Bone marrow (tissue), 2 donors: ENCODE data around the gene USP53.
"Not testable (repeated sequence)": the region's sequence is repeated elsewhere in the genome, so short reads cannot be mapped to it uniquely, and the experiment has no call there.

Source experiments
- DNase-seq, 2 donors: peaks; one replicate each; lab custom pipeline; 2025; lab: John Stamatoyannopoulos, UW

The USP53 gene

DNA sequence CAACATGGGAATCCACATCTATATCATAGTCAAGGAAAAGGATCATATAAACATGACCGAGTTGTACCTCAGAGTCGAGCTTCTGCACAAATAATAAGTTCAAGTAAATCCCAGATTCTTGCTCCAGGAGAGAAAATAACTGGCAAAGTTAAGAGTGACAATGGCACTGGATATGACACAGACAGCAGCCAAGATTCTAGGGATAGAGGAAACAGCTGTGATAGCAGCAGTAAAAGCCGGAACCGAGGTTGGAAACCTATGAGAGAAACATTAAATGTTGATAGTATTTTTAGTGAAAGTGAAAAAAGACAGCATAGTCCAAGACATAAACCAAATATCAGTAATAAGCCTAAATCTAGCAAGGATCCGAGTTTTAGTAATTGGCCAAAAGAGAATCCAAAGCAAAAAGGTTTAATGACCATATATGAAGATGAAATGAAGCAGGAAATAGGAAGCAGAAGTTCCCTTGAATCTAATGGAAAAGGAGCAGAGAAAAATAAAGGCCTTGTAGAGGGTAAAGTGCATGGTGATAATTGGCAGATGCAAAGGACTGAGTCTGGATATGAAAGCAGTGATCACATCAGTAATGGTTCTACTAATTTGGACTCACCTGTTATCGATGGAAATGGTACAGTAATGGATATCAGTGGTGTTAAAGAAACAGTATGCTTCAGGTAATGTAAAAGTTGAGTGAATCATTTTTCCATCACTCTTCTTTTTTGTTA lies 59.0 kb downstream of the USP53 start:
- no peak for DNase-seq

DNA sequence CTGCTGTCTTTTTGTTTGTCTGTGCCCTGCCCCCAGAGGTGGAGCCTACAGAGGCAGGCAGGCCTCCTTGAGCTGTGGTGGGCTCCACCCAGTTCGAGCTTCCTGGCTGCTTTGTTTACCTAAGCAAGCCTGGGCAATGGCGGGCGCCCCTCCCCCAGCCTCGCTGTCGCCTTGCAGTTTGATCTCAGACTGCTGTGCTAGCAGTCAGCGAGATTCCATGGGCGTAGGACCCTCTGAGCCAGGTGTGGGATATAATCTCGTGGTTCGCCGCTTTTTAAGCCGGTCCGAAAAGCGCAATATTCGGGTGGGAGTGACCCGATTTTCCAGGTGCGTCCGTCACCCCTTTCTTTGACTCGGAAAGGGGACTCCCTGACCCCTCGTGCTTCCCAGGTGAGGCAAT lies 67.0 kb downstream of the USP53 start:
- not testable (repeated sequence) for DNase-seq

DNA sequence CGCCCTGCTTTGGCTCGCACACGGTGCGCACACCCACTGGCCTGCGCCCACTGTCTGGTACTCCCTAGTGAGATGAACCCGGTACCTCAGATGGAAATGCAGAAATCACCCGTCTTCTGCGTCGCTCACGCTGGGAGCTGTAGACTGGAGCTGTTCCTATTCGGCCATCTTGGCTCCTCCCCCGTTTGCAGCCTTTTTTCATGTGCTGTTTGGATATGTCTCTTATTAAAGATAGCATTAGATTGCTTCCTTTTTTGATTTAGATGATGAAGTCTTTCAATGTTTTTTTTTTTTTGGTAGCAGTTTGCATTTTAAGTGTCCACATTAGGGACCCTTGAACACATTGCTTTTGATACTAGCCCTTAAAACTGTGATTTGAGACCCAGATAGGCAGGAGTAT lies 67.4 kb downstream of the USP53 start:
- DNase-seq, result not testable (repeated sequence)

DNA sequence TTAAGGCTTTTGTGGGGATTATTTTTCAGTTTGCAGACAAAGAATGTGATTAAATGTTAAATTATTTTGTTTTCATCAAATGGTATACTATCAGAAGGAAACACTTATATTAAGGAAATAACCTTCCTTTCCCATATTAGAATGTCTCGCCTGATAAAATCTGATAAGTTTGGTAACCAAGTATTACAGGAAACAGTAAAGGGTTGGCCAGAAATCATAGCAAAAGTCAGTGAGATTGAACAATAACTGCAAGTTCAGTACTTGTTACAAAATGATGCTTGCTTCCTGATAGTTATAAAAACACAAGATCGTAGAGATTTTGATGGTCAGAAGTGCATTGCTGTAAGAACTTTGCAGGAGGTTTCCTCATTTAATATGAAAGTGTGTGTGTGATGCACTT lies 68.9 kb downstream of the USP53 start:
- DNase-seq, result no peak

DNA sequence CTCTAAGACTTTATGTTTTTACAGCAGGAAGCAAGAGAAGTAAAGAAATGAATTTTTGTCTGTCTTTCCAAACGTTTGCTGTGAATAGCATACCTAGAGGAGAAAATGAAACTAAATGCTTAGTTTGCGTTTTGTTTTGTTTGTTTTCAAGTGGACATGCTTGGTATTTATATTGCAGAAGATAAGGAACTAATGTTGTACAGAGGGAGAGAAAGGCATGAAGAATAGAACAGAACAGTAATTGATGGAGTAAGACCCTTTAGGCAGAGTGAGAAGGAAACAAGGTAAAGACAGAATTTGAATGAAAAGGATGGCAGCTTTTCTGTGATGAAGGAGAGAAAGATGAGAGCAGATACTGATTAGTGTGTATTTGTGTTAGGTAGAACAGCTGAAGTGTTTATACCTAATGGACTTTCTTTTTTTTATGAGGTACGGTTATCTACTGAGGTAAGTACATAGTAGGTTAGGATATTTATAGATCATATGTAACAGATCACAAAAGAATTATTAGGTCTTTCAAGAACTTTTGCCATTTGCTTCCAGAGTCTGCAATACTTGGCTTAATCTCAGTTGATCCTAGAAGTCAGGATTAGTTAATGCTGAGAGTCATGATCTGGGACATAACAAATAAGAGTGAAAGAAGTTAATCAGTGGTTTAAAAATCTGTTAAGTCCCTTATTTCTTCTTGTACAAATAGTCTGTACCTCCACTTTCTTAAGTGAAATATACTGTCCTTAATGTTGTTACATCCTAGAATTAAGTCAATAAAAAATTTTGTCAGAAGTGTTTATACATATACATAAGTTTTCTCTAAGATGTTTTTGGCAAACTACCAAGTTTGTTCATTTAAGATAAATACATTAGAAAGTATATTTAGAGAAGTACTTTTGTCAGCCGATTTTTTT lies 72.6 kb downstream of the USP53 start:
- DNase-seq, result no peak

DNA sequence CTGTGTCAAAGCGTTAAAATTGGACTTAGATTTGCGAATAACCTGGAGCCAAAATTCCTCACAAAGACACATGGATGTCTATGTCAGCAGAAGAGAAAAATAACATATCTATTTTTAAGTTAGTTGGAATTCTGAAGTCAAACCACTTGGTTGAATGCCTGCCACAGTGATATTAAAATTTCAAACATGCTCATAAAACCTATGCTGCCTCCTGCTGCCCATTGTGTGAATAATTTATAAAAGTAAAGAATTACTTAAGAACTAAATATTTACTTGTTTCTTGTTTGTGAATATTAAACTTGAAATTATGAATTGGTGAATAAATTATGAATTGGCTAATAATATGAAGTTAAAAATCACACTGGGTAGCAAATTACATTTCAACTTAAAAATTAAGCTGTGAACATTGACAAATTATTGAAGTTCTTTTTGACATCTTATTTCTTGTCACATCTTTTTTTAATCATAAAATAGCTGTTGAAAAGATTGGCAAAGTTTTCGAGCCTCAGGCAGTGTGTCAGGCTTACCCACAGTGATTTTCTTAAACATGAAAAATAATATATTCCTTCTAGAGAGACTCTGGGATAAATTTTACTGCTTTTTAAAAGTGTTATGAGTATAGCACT lies 74.0 kb downstream of the USP53 start:
- DNase-seq, result no peak

DNA sequence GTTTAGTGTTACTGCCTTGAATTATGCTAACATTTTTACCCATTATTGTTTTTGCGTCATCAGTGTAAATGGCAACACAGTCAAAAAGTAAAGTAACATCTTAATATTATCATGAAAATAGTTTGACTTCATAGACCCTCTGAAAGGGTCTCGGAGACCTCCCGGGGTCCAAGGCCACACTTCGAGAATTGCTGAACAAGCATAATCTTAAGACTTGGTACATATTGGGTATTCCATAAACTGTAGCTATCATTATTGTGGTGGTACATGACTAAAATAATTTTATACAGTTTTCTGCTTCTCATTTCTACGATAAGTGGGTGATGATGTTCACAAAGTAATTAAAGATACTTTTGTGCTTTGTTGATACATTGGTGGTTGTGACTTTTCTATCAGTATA lies 76.8 kb downstream of the USP53 start:
- DNase-seq, result no peak

DNA sequence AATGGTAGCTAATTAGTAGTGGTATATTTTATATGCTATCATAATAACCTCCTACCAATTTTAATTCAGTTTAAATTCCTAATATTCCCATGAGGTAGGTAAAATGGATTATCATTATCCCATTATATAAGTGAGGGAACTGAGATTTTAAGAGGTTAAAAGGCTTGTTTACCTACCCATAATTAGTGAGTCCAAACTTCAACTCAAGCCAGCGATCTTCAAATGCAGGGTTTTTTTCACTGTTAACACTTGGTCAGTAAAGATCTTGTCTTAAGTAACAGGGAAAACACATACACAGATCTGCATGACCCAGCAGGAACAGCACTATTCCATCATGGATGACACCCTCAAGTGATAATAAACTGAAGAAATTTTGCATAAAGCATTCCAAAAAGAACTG lies 78.1 kb downstream of the USP53 start:
- no peak for DNase-seq

DNA sequence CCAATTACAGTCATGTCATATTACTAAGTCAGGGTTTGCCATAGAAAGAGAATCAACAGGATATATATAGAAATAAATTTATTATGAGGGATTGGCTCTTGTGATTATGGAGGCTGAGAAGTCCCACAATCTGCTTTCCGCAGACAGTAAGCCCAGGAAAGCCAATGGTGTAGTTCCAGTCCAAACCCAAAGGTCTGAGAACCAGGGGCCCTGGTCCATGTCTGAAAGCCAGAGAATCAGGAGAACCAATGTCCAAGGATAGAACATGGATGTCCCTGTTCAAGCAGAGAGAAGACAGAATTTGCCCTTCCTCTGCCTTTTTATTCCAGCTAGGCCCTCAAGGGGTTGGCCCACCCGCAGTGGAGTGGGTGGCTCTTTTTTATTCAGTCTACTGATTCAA lies 83.8 kb downstream of the USP53 start:
- DNase-seq, result no peak

DNA sequence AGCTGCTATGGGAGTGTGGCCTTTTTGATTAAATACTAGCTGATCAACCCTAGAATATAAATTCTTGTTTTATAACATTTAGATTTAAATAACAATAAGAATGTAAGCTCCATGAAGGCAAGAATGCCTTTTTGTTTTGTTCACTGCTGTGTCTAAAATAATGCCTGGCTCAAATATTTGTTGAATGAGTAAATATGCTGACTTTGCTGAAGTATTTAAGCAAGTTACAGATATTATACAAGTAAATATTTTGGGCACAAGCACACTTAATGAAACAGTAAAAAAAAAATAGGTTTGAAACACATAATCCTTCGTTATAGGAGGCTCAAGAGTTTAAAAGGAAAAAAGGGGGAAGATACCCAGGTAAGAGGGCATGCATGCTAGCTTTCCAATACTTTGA lies 85.3 kb downstream of the USP53 start:
- DNase-seq, result no peak

DNA sequence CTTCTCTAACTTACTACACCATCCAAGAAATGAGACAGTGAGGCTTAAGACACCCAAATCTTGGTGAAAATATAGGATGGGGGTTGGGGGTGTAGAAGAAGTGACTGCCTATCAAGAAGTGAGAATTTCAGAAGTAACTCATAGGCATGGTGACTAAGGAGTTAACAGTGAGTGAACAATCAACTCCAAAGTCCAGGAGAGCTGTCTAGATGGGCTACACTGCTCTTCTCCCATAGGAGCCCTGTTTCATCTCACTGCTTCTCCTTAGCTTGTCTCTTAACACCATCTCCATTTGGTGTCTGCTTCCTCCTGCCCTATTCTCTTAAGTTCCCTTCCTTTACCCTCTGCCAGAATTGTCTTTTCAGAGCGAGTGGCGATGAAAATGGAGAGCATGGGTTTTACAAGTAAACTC lies 86.8 kb downstream of the USP53 start:
- no peak for DNase-seq

DNA sequence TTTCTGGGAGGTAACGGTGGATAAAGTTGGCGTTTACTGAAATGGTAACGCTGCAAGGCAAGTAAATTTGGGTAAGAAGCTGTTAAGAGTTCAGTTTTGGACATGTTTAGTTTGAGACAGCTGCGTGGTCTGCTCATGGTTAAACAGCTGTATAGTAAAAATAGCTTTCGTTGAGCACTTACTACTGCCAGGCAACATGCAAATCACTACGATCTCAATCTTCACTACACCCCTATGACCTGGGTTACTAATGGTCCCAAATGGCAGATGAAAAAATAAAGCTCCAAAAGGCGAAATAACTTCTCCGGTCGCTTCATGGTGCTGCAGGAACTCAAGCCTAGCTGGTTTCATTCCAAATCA lies 87.2 kb downstream of the USP53 start:
- DNase-seq, result no peak

DNA sequence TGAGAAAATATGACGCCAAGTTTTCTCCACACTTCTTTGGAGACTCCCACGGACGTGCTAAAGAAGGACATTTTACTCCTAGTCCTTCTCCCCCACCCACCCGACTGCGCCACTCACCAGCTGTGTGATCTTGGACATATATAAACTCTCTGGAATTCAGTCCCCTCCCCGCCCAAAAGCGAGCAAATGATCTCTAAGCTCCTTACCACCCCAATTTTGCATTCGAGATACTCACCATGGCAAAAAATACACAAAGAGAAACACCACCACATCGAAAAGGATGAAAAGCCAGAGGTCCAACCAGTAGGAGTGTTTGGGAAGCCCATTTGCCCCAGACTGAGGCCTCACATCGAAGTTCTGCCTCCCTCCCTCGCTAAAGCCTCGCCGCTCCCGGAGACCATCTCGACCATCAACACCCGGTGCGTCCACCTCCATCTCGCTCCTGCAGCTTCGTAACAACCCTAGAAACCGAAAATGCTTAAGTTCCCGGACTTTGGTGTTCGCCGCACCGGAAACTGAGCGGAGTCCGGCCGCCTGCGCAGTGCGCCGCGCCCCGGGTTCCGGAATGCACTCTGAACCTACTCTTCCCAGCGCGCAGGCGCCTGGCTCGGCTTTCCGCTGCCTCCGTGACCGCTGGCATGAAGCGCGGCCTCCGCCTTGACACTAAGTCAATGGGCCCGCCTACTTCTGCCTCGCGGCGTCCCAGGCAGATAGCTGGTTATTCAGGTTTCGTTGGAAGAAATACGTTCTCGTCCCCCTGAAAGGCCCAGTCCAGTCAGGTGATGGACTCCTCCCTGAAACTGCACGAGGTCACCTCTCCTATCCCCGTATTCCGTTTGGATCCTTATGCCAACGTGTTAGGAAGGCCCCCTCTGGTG lies 87.8 kb downstream of the USP53 start:
- no peak for DNase-seq

DNA sequence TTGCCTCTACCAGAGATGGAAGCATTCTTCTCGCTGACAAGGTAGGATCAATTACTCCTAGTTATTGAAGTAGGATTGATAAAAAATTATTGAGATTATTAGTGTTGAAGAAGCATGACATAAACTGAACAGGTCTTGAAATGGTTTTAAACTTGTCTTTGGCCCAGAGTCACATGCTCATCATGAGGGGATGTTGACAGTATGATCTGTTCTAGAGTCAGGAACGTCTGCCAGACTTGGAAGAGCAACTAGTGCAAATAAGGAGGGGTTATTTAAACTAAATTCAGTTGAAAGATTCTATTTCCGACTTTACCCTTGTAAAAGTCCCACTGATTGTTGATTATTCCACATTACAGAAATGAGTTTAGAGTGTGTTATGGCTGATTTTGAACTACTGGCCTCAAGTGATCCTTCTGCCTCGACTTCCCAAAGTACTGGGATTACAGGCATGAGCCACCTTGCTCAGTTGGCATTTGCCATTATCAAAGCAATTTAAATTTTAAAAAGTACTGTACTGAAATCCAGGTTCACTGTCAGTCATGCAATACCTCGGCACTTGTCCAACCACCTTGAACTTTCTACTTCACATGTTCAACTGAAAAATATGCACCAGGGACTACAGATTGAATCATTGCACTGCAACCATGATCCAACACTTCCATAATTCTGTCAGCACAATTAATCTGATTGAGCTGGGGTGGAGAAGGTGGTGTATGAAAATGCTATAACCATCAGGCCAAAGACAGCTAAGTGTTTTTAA lies 89.7 kb downstream of the USP53 start:
- DNase-seq, result no peak

DNA sequence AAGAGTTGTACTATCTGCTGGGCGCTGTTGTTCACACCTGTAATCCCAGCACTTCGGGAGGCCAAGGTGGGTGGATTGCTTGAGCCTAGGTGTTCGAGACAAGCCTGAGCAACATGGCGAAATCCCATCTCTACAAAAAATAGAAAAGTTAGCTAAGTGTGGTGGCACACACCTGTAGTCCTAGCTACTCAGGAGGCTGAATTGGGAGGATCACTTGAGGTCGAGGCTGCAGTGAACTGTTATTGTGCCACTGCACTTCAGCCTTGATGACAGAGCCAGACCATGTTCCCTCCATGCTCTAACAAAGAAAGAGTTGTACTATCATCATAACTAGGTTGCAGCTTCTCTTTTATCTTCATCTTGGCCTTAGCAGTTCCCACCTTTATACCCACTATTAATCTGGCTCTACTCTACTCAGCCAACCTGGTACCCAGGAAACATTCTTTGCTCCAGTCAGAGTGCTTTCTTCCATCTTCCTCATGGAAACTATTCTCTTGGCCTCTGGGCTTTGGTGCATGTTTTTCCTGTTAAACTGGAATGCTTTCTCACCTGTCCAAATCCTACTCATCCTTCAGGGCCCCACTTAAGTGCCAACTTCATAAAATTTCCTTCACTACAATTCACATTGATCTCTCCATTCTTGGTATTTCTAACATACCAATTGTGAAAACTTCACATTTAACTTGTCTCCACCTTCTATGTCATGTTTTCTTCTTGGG lies 91.2 kb downstream of the USP53 start:
- no peak for DNase-seq

DNA sequence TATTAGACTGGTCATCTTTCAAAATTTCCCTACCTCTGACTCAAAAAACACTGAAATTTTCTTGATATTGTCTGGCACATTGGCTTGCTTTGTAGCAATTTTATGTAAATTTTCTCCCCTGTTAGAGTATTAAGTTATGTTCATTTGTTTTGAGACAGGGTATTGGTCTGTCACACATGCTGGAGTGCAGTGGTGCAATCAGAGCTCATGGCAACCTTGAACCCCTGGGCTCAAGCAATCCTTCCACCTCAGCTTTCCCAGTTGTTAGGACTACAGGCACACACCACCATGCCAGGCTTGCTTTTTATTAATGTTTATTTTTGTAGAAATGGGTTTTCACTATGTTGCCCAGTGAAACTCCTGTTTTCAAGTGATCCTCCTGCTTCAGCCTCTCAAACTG lies 91.9 kb downstream of the USP53 start:
- DNase-seq, result no peak

DNA sequence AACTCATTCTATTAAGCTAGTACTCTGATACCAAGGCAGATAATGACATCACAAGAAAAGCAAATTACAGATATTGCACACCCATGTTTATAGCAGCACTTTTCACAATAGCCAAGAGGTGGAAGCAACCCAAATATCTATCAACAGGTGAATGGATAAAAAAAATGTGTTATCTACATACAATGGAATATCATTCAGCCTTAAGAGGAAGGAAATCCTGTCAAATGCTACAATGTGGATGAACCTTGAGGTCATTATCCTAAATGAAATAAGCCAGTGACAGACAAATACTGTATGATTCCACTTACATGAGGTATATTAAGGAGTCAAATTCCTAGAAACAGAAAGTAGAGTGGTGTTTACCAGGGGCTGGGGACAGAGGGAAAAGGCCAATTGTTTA lies 95.1 kb downstream of the USP53 start:
- DNase-seq, result no peak

DNA sequence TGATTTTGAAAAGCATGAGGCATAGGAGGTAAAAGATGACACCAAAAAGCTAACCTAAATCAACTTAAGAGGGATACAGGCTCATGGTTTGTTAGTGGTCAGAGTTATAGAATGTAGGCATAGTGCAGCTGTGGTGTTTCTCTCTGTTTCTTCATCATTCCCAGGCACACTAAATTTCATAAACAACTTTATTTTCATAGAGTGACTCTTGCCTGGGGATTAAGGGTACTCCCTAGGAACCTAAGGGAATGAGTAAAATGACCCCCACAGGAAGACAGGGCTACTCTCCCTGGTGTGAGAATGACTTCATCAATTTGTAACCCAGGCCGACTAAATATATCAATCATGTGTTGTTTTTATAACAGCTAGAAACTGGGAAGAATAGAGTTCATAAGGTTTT lies 98.3 kb downstream of the USP53 start:
- DNase-seq, result no peak

DNA sequence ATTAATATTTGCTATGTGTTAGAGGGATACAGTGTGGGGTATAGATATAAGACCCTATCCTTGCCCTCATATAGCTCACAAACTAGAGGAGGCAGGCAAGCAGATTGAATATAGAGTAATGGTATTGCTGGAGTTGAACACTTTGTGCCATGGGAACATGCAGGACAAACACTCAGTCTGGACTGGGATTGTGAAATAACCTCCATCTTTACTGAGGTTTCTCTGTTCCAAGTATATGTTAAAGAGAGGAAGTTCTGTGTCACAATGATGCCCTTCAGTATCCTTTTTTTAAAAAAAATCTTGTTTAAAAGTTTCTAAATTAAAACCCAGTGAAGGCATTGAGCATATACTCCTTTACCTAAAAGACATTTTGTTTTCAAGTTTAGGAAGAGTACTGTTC lies 100.7 kb downstream of the USP53 start:
- DNase-seq, result no peak

DNA sequence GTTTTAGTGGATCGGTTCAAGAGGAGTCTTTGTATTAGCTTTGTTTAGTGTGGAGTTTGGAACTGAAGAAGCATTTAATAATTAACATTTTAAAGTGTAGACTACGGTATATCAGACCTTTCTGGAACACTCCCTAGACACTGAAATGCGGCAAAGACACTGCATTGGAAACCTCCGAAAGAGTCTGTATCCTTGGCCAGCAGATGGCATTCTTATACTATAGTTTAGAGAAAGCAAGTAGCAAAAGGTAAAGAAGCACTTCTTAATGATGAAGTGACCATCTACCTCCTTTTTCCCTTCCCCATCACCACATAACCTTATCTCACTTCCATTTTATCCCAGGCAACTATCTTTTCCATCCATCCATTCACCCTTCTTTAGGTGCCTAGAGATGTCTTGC lies 101.8 kb downstream of the USP53 start:
- DNase-seq, result no peak

DNA sequence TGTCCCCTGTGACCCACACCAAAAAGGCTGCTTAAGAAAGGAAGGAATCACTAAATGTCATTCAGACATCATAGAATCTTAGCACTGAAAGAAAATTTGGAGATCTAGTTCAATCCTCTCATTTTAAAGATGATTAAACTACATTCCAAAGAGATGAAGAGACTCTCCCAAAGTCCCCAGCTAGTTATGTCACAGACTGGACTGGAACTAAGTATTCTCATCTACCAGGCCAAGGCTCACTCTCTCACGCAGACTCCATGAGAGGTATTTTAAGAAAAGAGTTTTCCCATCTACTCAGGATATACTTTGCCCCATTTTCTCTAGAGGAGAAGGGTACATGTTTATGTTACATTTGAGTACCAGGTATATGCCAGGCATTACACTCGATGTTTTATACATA lies 102.5 kb downstream of the USP53 start:
- DNase-seq, result no peak
